HG02981 (cell line): Measurements from ENCODE around the gene CCN6.

Source experiments
- ATAC-seq: cut with Tn5 transposase; IDR thresholded peaks from one replicate; pipeline ENCODE4 v1.9.1; 2021; ENCODE audit warnings: mild to moderate bottlenecking, moderate library complexity; ENCODE audit not compliant: unreplicated experiment

Gene CCN6

GRCh38 chr6:112054001-112054400 lies at the start of gene CCN6:
CCN6 (plus strand) TSS chr6:112054104; CDS start chr6:112054358, 254 bp downstream.
- ATAC-seq = no peak

GRCh38 chr6:112004201-112005012 lies 49.5 kb upstream of the CCN6 start:
- no peak for ATAC-seq

- ATAC-seq = no peak
These were observed 48.9 kb upstream of the CCN6 start for GRCh38 chr6:112005013-112005371.

GRCh38 chr6:112007254-112007653 lies 46.6 kb upstream of the CCN6 start:
- no peak for ATAC-seq

- ATAC-seq = no peak
These were observed 46.1 kb upstream of the CCN6 start for GRCh38 chr6:112007805-112008204.

GRCh38 chr6:112008482-112008881 lies 45.4 kb upstream of the CCN6 start:
- ATAC-seq = no peak

GRCh38 chr6:112010328-112010727 lies 43.6 kb upstream of the CCN6 start:
- no peak for ATAC-seq

- no peak for ATAC-seq
These were observed 40.9 kb upstream of the CCN6 start for GRCh38 chr6:112013051-112013450.

GRCh38 chr6:112014483-112014882 lies 39.4 kb upstream of the CCN6 start:
- no peak for ATAC-seq

- no peak for ATAC-seq
These were observed 38.2 kb upstream of the CCN6 start for GRCh38 chr6:112015725-112016124.

GRCh38 chr6:112016320-112016719 lies 37.6 kb upstream of the CCN6 start:
- ATAC-seq = no peak

GRCh38 chr6:112017169-112017568 lies 36.7 kb upstream of the CCN6 start:
- ATAC-seq = no peak

- no peak for ATAC-seq
These were observed 36.0 kb upstream of the CCN6 start for GRCh38 chr6:112017760-112018537.

- ATAC-seq = no peak
These were observed 35.1 kb upstream of the CCN6 start for GRCh38 chr6:112018619-112019416.

GRCh38 chr6:112019589-112019988 lies 34.3 kb upstream of the CCN6 start:
- no peak for ATAC-seq

GRCh38 chr6:112021691-112022310 lies 32.1 kb upstream of the CCN6 start:
- ATAC-seq = no peak

GRCh38 chr6:112022749-112023148 lies 31.2 kb upstream of the CCN6 start:
- no peak for ATAC-seq

GRCh38 chr6:112024464-112024863 lies 29.4 kb upstream of the CCN6 start:
- ATAC-seq = no peak

GRCh38 chr6:112026933-112027332 lies 27.0 kb upstream of the CCN6 start:
- ATAC-seq = no peak

GRCh38 chr6:112027942-112028674 lies 25.8 kb upstream of the CCN6 start:
- ATAC-seq = peak; percentile 41
